Measurements from ENCODE around the gene HSD11B1.

DNA sequence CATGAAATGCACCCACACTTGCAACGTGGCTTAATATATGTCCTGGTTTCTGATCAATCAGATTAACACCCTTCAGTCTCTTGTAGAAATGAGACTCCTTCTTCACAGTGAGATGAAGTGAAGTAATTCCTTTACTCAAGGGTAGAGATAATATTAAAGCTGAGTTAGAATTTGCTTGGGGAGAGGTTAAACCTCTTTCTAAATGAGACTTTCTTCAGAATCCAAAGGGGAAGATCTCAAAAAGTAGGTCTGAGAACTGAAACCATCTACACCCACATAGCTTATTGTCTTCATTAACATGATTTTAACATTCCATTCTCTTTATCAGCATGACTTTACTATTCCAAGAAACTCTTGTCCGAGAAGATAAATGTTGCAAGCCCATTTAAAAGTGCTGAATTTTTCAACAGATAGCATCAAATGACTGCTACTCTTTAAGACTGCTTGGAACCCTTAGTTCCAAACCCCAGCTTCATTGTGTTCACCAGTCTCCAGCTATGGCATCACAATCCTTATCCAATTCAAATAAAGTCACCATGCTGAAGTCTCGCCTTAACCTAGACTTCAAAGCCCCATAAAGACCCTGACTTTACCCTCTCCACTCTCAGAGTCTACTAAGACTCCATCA lies 32.0 kb downstream of the HSD11B1 start:
- TF ChIP-seq, protein P1, sequence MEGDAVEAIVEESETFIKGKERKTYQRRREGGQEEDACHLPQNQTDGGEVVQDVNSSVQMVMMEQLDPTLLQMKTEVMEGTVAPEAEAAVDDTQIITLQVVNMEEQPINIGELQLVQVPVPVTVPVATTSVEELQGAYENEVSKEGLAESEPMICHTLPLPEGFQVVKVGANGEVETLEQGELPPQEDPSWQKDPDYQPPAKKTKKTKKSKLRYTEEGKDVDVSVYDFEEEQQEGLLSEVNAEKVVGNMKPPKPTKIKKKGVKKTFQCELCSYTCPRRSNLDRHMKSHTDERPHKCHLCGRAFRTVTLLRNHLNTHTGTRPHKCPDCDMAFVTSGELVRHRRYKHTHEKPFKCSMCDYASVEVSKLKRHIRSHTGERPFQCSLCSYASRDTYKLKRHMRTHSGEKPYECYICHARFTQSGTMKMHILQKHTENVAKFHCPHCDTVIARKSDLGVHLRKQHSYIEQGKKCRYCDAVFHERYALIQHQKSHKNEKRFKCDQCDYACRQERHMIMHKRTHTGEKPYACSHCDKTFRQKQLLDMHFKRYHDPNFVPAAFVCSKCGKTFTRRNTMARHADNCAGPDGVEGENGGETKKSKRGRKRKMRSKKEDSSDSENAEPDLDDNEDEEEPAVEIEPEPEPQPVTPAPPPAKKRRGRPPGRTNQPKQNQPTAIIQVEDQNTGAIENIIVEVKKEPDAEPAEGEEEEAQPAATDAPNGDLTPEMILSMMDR (IDR thresholded peaks at IDR 0.05; ENCODE audit: low read depth, low read length, missing input control) = no peak
- TF ChIP-seq RXRA (IDR thresholded peaks at IDR 0.05) = no peak

Data from liver (tissue), 3 donors.